Measurements from ENCODE around the gene PAPSS1. TPM values are rescaled to one million over a fixed set of nuclear protein-coding genes. Genes with fewer than 3 reads are reported as not detected.

The PAPSS1 gene
- total and polyA plus RNA-seq, 9 of the 15 experiments (the other 6 are each of a cell fraction or from before 2014, with no cell fraction given) = 21.1 to 53.9 (median 41.9) TPM

GRCh38 chr4:107693132-107693531 is 26.9 kb downstream of the PAPSS1 start (continued):
- TF ChIP-seq RCOR1 (IDR thresholded peaks at IDR 0.05; ENCODE audit: borderline replicate concordance in 1 of 2, low read depth in 2 of 2, low read length in 2 of 2) (no peak), ID3 (CRISPR knock-in tag; IDR thresholded peaks at IDR 0.05) (no peak), ID3 (tag; IDR thresholded peaks at IDR 0.05) (no peak), E2F1 (CRISPR knock-in tag; IDR thresholded peaks at IDR 0.05) (no peak)

DNA sequence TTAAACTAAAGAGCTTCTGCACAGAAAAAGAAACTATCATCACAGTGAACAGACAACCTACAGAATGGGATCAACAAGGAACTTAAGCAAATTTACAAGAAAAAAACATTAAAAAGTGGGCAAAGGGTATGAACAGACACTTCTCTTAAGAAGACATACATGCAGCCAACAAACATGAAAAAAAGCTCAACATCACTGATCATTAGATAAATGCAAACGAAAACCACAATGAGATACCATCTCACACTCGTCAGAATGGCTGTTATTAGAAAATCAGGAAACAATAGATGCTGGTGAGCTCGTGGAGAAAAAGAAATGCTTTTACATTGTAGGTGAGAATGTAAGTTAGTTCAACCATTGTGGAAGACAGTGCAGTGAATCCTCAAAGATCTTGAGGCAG is 27.8 kb downstream of the PAPSS1 start:
- in situ Hi-C loops (cut with MboI) (no loop called here), intact Hi-C loops (cut with micrococcal nuclease) (no loop called here)
- Histone ChIP-seq H2AFZ (ENCODE audit: low read depth, low read length) (no peak overlapping the region), H3K9me3 (replicated peaks; ENCODE audit: control insufficient read depth, insufficient read depth, low read depth, low read length) (no peaks in the 10 kb centered on the region), H3K9me1 (ENCODE audit: control insufficient read depth, insufficient read depth, low read length) (no peaks in the 10 kb centered on the region), H4K20me1 (replicated peaks; ENCODE audit: control insufficient read depth, insufficient read depth, low read length) (no peaks in the 10 kb centered on the region), H3K4me3 (no peak overlapping the region), H3K4me1 (replicated peaks in 1 of 2; ENCODE audit: control insufficient read depth in 2 of 2, insufficient read depth in 2 of 2, low read length in 2 of 2) (peaks cover 0 to 11% of the 10 kb centered on the region in 2 experiments; a peak in 2 of 5 replicates), H3K4me2 (ENCODE audit: insufficient read depth, low read length) (no peak overlapping the region), H3K27ac (ENCODE audit: extremely low read depth, low read depth, low read length) (no peak overlapping the region), H3K36me3 (ENCODE audit: control insufficient read depth, insufficient read depth, low read length) (peaks cover 6% of the 10 kb centered on the region; the same call in 2 of the 3 replicates), H3K9ac (ENCODE audit: insufficient read depth in 1 of 2, low read depth in 2 of 2, low read length in 2 of 2) (no peak overlapping the region), H3K79me2 (ENCODE audit: control insufficient read depth, insufficient read depth, low read length) (no peaks in the 10 kb centered on the region), H3K27me3 (ENCODE audit: control insufficient read depth in 2 of 2, insufficient read depth in 2 of 2, low read length in 2 of 2) (no peaks in the 10 kb centered on the region)
- no peak for FAIRE-seq
- WGBS (ENCODE audit: insufficient coverage, low coverage, missing lambda C conversion rate) = 17% methylated on average over 3 of the region's 3 CpGs
- ATAC-seq = no peak
- ChIA-PET CTCF (ENCODE audit: low intra/inter-chr PET ratio) (no interaction called here), POLR2A (no interaction called here)
- TF ChIP-seq, protein P1, sequence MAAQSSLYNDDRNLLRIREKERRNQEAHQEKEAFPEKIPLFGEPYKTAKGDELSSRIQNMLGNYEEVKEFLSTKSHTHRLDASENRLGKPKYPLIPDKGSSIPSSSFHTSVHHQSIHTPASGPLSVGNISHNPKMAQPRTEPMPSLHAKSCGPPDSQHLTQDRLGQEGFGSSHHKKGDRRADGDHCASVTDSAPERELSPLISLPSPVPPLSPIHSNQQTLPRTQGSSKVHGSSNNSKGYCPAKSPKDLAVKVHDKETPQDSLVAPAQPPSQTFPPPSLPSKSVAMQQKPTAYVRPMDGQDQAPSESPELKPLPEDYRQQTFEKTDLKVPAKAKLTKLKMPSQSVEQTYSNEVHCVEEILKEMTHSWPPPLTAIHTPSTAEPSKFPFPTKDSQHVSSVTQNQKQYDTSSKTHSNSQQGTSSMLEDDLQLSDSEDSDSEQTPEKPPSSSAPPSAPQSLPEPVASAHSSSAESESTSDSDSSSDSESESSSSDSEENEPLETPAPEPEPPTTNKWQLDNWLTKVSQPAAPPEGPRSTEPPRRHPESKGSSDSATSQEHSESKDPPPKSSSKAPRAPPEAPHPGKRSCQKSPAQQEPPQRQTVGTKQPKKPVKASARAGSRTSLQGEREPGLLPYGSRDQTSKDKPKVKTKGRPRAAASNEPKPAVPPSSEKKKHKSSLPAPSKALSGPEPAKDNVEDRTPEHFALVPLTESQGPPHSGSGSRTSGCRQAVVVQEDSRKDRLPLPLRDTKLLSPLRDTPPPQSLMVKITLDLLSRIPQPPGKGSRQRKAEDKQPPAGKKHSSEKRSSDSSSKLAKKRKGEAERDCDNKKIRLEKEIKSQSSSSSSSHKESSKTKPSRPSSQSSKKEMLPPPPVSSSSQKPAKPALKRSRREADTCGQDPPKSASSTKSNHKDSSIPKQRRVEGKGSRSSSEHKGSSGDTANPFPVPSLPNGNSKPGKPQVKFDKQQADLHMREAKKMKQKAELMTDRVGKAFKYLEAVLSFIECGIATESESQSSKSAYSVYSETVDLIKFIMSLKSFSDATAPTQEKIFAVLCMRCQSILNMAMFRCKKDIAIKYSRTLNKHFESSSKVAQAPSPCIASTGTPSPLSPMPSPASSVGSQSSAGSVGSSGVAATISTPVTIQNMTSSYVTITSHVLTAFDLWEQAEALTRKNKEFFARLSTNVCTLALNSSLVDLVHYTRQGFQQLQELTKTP (IDR thresholded peaks at IDR 0.05; ENCODE audit: low read depth in 1 of 2, partially characterized antibody in 2 of 2) = peak in 1 of 2 experiments; percentile 92
- TF ChIP-seq NFRKB (IDR thresholded peaks at IDR 0.05; ENCODE audit: low read depth) = no peak
- BruUV-seq (replicated peaks) = no TSS peak
- DNase-seq (ENCODE audit: extremely low read depth in 1 of 4, low spot score in 3 of 4) = no peak

All from K562 (cell line).